H9 (cell line): ENCODE data around the gene TMEM270. TPM values are rescaled to one million over a fixed set of nuclear protein-coding genes. Genes with fewer than 3 reads are reported as not detected.
A peak's percentile ranks its signal among the peaks of the same experiment; 100 is the strongest.

Source experiments
- DNase-seq: peaks from one replicate; pipeline ENCODE4 v3.0.0-alpha.2; 2017
- H2AFZ ChIP-seq: one replicate; pipeline ENCODE4 v1.6.1; 2013; ENCODE audit warnings: mild to moderate bottlenecking, low read length, control low read depth, moderate library complexity
- H2AK5ac ChIP-seq: 2 replicates; pipeline ENCODE4 v1.6.1; 2013; ENCODE audit warnings: low read length, control low read depth, mixed read lengths; ENCODE audit not compliant: insufficient read length
- H2BK120ac ChIP-seq: one replicate; pipeline ENCODE4 v1.6.1; 2013; ENCODE audit warnings: low read depth, mild to moderate bottlenecking, low read length, control low read depth, inconsistent platforms; ENCODE audit not compliant: poor library complexity, severe bottlenecking
- H2BK12ac ChIP-seq: 2 replicates; pipeline ENCODE4 v1.6.1; 2013; ENCODE audit warnings: low read length, control low read depth, mixed read lengths, low read depth; ENCODE audit not compliant: insufficient read length
- H2BK15ac ChIP-seq: 2 replicates; pipeline ENCODE4 v1.6.1; 2013; ENCODE audit warnings: low read depth, low read length, control low read depth
- H2BK20ac ChIP-seq: one replicate; pipeline ENCODE4 v1.6.1; 2013; ENCODE audit warnings: low read depth, mild to moderate bottlenecking, low read length, control low read depth, inconsistent platforms; ENCODE audit not compliant: poor library complexity, severe bottlenecking
- H2BK5ac ChIP-seq: 2 replicates; pipeline ENCODE4 v1.6.1; 2013; ENCODE audit warnings: low read length, control low read depth, mixed read lengths; ENCODE audit not compliant: insufficient read length
- H3K14ac ChIP-seq: 2 replicates; pipeline ENCODE4 v1.6.1; 2013; ENCODE audit warnings: low read length, control low read depth; ENCODE audit not compliant: insufficient read depth
- H3K18ac ChIP-seq: 2 replicates; pipeline ENCODE4 v1.6.1; 2013; ENCODE audit warnings: low read depth, mild to moderate bottlenecking, mixed read lengths, low read length, control low read depth; ENCODE audit not compliant: insufficient read length
- H3K23ac ChIP-seq: 2 replicates; pipeline ENCODE4 v1.6.1; 2013; ENCODE audit warnings: low read length, control low read depth, mixed read lengths, low read depth; ENCODE audit not compliant: insufficient read length
- H3K23me2 ChIP-seq: 2 replicates; pipeline ENCODE4 v1.6.1; 2013; ENCODE audit warnings: low read depth, mild to moderate bottlenecking, mixed read lengths, low read length, control low read depth; ENCODE audit not compliant: insufficient read length, poor library complexity, severe bottlenecking
- H3K27ac ChIP-seq: 2 replicates; pipeline ENCODE4 v1.5.1; 2013; ENCODE audit warnings: low read length, control low read depth, mixed read lengths, low read depth; ENCODE audit not compliant: insufficient read length
- H3K27me3 ChIP-seq: 2 replicates; pipeline ENCODE4 v1.6.1; 2013; ENCODE audit warnings: low read length, control low read depth, inconsistent platforms; ENCODE audit not compliant: insufficient read depth
- H3K4ac ChIP-seq: 2 replicates; pipeline ENCODE4 v1.6.1; 2013; ENCODE audit warnings: low read depth, mild to moderate bottlenecking, control low read depth, inconsistent platforms, low read length, moderate library complexity
- H3K4me1 ChIP-seq: 2 replicates; pipeline ENCODE4 v1.6.1; 2013; ENCODE audit warnings: low read length, control low read depth, inconsistent platforms; ENCODE audit not compliant: insufficient read depth
- H3K4me2 ChIP-seq: 2 replicates; pipeline ENCODE4 v1.6.1; 2013; ENCODE audit warnings: low read length, control low read depth, mixed read lengths; ENCODE audit not compliant: insufficient read length, insufficient read depth
- H3K56ac ChIP-seq: 2 replicates; pipeline ENCODE4 v1.6.1; 2013; ENCODE audit warnings: low read depth, mild to moderate bottlenecking, mixed read lengths, low read length, control low read depth; ENCODE audit not compliant: insufficient read length
- H3K79me1 ChIP-seq: 2 replicates; pipeline ENCODE4 v1.6.1; 2013; ENCODE audit warnings: low read depth, mild to moderate bottlenecking, moderate library complexity, low read length, control low read depth, inconsistent platforms; ENCODE audit not compliant: insufficient read depth, poor library complexity, severe bottlenecking
- H3K79me2 ChIP-seq: 2 replicates; pipeline ENCODE4 v1.6.1; 2013; ENCODE audit warnings: low read length, control low read depth, inconsistent platforms; ENCODE audit not compliant: insufficient read depth
- H3K9ac ChIP-seq: 2 replicates; pipeline ENCODE4 v1.6.1; 2013; ENCODE audit warnings: low read length, control low read depth, mixed read lengths; ENCODE audit not compliant: insufficient read length; ENCODE audit errors: extremely low read depth
- H3K9me3 ChIP-seq: one replicate; pipeline ENCODE4 v1.6.1; 2013; ENCODE audit warnings: low read depth, low read length, inconsistent platforms; ENCODE audit not compliant: control insufficient read depth
- H3T11ph ChIP-seq: one replicate; pipeline ENCODE4 v1.6.1; 2013; ENCODE audit warnings: mild to moderate bottlenecking, low read length, control low read depth, inconsistent platforms
- H4K20me1 ChIP-seq: one replicate; pipeline ENCODE4 v1.6.1; 2013; ENCODE audit not compliant: control insufficient read depth, insufficient read length, insufficient read depth
- H4K5ac ChIP-seq: 2 replicates; pipeline ENCODE4 v1.6.1; 2013; ENCODE audit warnings: low read depth, mild to moderate bottlenecking, mixed read lengths, low read length, control low read depth; ENCODE audit not compliant: insufficient read length
- H4K8ac ChIP-seq: replicated peaks from 2 replicates; pipeline ENCODE4 v1.6.1; 2013; ENCODE audit warnings: low read length, control low read depth, mixed read lengths, low read depth; ENCODE audit not compliant: insufficient read length
- H4K91ac ChIP-seq: 2 replicates; pipeline ENCODE4 v1.6.1; 2013; ENCODE audit warnings: low read depth, mild to moderate bottlenecking, moderate library complexity, mixed read lengths, low read length, control low read depth; ENCODE audit not compliant: insufficient read length
- H3K27ac Mint-ChIP-seq, 3 experiments: 2 replicates in 2 of 3; 3 replicates in 1 of 3; pipeline ENCODE4 v1.8.0; 2020 to 2021; ENCODE audit warnings: mixed read lengths in 3 of 3, mild to moderate bottlenecking in 1 of 3, moderate library complexity in 1 of 3
- H3K27me3 Mint-ChIP-seq: 2 replicates; pipeline ENCODE4 v1.8.0; 2021; ENCODE audit warnings: low read depth, mild to moderate bottlenecking, moderate library complexity, mixed read lengths
- H3K36me3 Mint-ChIP-seq, 3 experiments: 2 replicates in 2 of 3; 3 replicates in 1 of 3; pipeline ENCODE4 v1.8.0; 2020 to 2021; ENCODE audit warnings: low read depth in 3 of 3, mixed read lengths in 3 of 3; ENCODE audit not compliant: insufficient read depth in 1 of 3
- H3K4me1 Mint-ChIP-seq, 2 experiments: 2 replicates each; pipeline ENCODE4 v1.8.0; 2020; ENCODE audit warnings: mixed read lengths in 2 of 2
- H3K4me3 Mint-ChIP-seq, 2 experiments: 2 replicates in 1 of 2; 3 replicates in 1 of 2; pipeline ENCODE4 v1.8.0; 2020 to 2021; ENCODE audit warnings: mild to moderate bottlenecking in 2 of 2, mixed read lengths in 2 of 2, moderate library complexity in 1 of 2
- H3K9me3 Mint-ChIP-seq, 2 experiments: 2 replicates in 1 of 2; 3 replicates in 1 of 2; pipeline ENCODE4 v1.8.0; 2020; ENCODE audit warnings: mild to moderate bottlenecking in 2 of 2, mixed read lengths in 2 of 2, moderate library complexity in 1 of 2
- CTCF ChIP-seq: fragments of 200-600 bp; sonication (generic); conservative IDR thresholded peaks from 3 replicates; pipeline ENCODE4 v1.8.0; 2021; ENCODE audit warnings: antibody characterized with exemption, mild to moderate bottlenecking
- WGBS: extraction: QIAGEN DNeasy Blood & Tissue Kit; methylation state at CpG from one replicate; pipeline ENCODE4 v1.1.7; 2013; ENCODE audit warnings: missing lambda C conversion rate, low lambda C conversion rate, mixed read lengths; ENCODE audit not compliant: insufficient read length; ENCODE audit errors: extremely low coverage; 5-methylcytosine and 5-hydroxymethylcytosine counted together
- total RNA-seq: library from RNA; stranded (reverse); gene quantifications from 2 replicates; pipeline ENCODE4 v1.2.1, GENCODE V29; 2021

The TMEM270 gene
- total RNA-seq, 1 experiment from 2014 or later: not detected

- H3K14ac ChIP-seq: no peak overlapping the region
- no peaks in the 10 kb centered on the region for H3K27me3 Mint-ChIP-seq
- H4K8ac ChIP-seq: no peak overlapping the region
- H2BK5ac ChIP-seq: no peak overlapping the region
- H3K4me3 Mint-ChIP-seq: no peak overlapping the region
- H3K9ac ChIP-seq: no peak overlapping the region
- no peaks in the 10 kb centered on the region for H4K20me1 ChIP-seq
- H3K23me2 ChIP-seq: no peaks in the 10 kb centered on the region
- no peak overlapping the region for H2BK20ac ChIP-seq
- no peak overlapping the region for H3K56ac ChIP-seq
- no peaks in the 10 kb centered on the region for H3K79me2 ChIP-seq
- no peak overlapping the region for H3K4ac ChIP-seq
- H3K9me3 ChIP-seq: no peaks in the 10 kb centered on the region
- H3K18ac ChIP-seq: no peak overlapping the region
- no peaks in the 10 kb centered on the region; the same call in 1 of the 2 replicates for H3K4me1 ChIP-seq
- no peak overlapping the region for H3T11ph ChIP-seq
- H3K27ac ChIP-seq: no peak overlapping the region
- H4K91ac ChIP-seq: no peak overlapping the region
- H3K36me3 Mint-ChIP-seq: no peaks in the 10 kb centered on the region; a peak in 1 of 7 replicates
- peak; percentile 25 for DNase-seq
- no peak overlapping the region; a peak in 1 of 7 replicates for H3K27ac Mint-ChIP-seq
- WGBS: no CpG with 5 or more reads among the region's 24 CpGs
- H2BK15ac ChIP-seq: no peak overlapping the region
- no peak overlapping the region for H4K5ac ChIP-seq
- no peak overlapping the region for H2BK120ac ChIP-seq
- H2BK12ac ChIP-seq: no peak overlapping the region
- H3K4me1 Mint-ChIP-seq: peaks cover 6 to 19% of the 10 kb centered on the region in 2 experiments
- no peaks in the 10 kb centered on the region for H3K27me3 ChIP-seq
- H2AK5ac ChIP-seq: no peak overlapping the region
- H3K23ac ChIP-seq: no peak overlapping the region
- H3K9me3 Mint-ChIP-seq: no peaks in the 10 kb centered on the region; a peak in 1 of 5 replicates
- TF ChIP-seq CTCF: no peak
- no peaks in the 10 kb centered on the region for H3K79me1 ChIP-seq
- H2AFZ ChIP-seq: no peak overlapping the region
- no peak overlapping the region for H3K4me2 ChIP-seq
Observed at GRCh38 chr7:73869011-73869798, 8.2 kb downstream of the TMEM270 start.
